ENCODE results near the gene CUTA.

Gene CUTA, protein sequence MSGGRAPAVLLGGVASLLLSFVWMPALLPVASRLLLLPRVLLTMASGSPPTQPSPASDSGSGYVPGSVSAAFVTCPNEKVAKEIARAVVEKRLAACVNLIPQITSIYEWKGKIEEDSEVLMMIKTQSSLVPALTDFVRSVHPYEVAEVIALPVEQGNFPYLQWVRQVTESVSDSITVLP

GRCh38 chr6:33417903-33418689 is at the start of gene CUTA:
CUTA (minus strand) TSS chr6:33418107; CDS start chr6:33418000, 107 bp downstream.
- peak; percentile 98 for DNase-seq

DNA sequence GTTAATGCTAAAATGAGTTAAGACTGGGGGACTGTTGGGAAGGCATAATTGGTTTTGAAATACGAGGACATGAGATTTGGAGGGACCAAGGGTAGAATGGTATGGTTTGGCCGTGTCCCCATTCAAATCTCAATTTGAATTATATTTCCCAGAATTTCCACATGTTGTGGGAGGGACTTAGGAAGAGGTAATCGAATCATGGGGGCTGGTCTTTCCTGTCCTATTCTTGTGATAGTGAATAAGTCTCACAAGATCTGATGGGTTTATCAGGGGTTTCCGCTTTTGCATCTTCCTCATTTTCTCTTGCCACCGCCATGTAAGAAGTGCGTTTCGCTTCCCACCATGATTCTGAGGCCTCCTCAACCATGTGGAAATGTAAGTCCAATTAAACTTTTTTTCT is 49.2 kb upstream of the CUTA start:
- no peak for DNase-seq

- DNase-seq = no peak
Measured at GRCh38 chr6:33466075-33466735, 48.3 kb upstream of the CUTA start.

DNA sequence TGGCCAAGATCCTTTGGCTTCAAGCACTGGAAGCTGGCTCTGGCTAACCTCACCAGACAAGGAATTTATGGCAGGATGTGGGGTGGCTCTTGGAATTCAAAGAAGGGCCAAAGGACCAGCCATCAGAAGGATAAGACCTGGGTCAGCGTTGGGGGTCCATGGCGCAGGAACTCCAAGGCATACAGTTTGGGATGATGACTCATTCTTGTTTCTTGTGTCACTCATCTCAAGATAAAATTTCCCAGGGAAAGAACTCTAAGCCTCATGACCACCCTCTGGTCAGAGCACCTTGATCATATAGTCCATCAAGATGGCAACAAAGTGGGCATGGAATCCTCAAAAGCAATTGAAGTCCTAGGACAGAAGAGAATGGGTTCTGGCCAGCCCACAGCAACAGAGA is 41.3 kb upstream of the CUTA start:
- no peak for DNase-seq

DNA sequence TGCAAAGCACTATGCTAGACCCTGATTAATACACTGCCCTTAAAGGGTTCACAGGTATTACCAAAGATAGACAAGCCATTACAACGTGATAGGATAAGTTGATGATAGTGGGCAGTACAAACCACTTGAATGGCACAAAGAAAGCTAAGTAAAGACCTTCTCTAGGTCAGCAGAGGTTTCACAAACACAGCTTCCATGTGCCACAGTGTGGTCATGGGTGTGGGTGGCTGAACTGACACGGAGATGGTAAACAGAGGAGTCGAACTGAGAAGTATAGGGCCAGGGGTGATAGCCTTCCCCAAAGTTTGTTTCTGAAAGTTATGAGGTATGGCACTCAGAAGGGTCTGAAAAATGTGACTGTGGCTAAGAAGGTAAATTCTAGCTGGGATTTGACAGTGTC is 40.8 kb upstream of the CUTA start:
- DNase-seq = no peak

- DNase-seq = no peak
Measured at GRCh38 chr6:33456156-33456555, 38.2 kb upstream of the CUTA start.

GRCh38 chr6:33455051-33455450 is 37.1 kb upstream of the CUTA start:
- no peak for DNase-seq

GRCh38 chr6:33454009-33454946 is 36.4 kb upstream of the CUTA start, which contains the start of gene ZBTB9:
ZBTB9 (plus strand) TSS chr6:33454576; CDS start chr6:33455101, 525 bp downstream.
- peak; percentile 95 for DNase-seq

DNA sequence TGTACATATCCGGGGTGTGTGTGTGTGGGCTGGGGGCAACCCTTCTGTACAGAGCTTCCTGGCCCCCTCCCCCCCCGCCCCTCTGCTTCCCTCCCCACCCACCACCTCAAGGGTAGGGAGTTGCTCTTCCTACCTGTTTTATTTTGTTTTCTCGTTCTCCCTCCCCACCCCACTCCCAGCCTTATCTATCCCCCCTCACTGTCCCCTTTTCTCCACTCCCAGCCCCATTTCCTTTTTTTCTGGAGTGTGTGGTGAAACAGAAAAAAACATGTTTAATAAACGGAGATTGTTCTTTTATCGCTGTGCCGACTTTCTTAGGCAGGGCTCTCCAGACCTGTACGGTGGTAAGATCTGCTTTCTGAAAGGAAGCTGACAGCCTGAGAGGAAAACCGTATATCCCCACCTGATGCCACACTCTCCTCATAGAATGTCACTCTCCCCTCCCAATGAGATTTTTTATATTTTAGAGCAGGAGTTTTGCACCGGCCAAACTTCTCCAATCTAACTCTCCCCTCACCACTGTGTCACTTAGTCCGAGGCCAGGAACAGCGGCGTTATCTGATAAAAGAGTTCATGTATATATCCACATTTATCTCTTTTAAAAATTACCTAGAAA is 35.6 kb upstream of the CUTA start:
- DNase-seq = no peak

GRCh38 chr6:33452496-33452895 is 34.6 kb upstream of the CUTA start:
- DNase-seq = no peak

DNA sequence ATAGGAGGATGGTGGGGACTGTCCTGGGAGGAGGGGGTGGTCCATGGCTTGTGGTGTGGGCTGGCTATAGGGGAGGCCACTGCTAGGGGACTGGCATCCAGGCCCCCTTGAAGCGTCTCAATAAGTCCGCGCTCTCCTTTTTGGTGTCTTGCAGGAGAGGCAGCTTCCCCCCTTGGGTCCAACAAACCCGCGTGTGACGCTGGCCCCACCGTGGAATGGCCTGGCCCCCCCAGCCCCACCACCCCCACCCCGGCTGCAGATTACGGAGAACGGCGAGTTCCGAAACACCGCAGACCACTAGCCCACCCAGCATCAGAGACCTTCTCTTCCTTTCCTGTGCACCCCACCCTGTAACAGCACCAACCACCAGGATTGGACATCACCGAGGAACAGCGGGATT is 33.7 kb upstream of the CUTA start:
- no peak for DNase-seq

GRCh38 chr6:33450434-33450833 is 32.5 kb upstream of the CUTA start:
- DNase-seq = no peak

DNA sequence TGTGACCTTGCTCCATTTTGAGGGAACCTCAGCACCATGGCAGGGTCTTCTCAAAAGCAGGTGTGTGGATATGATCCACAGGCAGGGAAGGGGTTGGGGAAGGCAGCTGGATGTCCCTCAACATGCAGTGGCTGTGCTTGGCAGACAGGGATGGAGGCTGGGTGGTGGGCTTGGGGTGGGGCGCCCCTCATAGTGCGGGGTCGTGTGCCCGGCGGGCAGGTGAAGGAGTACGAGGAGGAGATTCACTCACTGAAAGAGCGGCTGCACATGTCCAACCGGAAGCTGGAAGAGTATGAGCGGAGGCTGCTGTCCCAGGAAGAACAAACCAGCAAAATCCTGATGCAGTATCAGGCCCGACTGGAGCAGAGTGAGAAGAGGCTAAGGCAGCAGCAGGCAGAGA is 28.4 kb upstream of the CUTA start:
- no peak for DNase-seq

- DNase-seq = no peak
Measured at GRCh38 chr6:33445119-33445603, 27.3 kb upstream of the CUTA start.

GRCh38 chr6:33443619-33444504 is 26.0 kb upstream of the CUTA start:
- DNase-seq = no peak

DNA sequence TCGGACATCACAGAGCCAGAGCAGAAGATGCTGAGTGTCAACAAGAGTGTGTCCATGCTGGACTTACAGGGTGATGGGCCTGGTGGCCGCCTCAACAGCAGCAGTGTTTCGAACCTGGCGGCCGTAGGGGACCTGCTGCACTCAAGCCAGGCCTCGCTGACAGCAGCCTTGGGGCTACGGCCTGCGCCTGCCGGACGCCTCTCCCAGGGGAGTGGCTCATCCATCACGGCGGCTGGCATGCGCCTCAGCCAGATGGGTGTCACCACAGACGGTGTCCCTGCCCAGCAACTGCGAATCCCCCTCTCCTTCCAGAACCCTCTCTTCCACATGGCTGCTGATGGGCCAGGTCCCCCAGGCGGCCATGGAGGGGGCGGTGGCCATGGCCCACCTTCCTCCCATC is 25.1 kb upstream of the CUTA start:
- DNase-seq = no peak

GRCh38 chr6:33442283-33442682 is 24.4 kb upstream of the CUTA start:
- no peak for DNase-seq

DNA sequence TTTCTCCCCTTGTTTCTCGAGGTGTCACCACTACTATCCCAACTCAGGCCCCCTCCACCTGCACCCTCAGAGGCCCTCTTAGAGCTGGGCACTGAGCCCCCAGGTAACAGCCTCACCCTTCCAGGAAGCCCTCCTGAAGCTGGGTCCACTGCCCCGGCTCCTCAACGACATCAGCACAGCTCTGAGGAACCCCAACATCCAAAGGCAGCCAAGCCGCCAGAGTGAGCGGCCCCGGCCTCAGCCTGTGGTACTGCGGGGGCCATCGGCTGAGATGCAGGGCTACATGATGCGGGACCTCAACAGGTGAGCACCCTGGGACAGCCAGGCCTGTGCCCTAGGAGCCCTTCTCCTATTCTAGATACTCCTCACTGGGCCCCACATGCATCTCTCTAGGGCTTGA is 23.6 kb upstream of the CUTA start:
- DNase-seq = no peak

- DNase-seq = no peak
Measured at GRCh38 chr6:33440649-33441309, 22.9 kb upstream of the CUTA start.

DNA sequence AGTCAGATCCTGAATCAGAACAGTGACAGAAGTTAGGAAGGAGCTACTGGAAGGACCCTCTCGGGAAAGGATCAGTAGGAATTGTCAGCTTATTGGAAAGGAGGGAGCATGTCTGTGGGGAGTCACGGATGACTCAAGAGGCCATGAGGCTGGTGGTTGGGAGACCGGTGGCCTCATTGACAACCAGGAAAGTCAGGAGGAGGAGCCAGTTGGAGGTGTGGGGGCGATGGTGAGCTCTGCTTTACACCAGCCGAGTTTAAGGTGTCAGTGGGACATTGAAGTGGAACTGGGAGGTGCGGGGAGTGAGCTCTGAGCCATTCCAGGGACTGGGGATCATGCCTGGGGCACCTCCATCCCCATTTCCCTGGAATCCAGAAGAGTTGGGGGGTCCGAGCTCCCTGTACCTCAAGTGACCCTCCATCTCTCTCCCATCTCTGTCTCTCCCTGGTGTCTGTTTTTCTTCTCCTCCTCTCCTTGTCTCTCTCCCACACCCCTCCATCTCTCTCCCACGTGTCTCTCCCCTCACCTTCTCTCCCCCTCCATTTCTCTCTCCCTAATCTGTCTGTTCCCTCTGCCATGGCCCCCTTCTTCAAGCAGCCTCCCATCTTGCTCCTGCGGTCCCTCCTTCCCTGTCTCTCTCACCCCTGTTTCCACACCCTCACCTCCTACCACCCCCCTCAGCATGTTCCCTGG is 22.2 kb upstream of the CUTA start:
- no peak for DNase-seq

Measured in activated CD8-positive, alpha-beta memory T cell treated with anti-CD3 and anti-CD28 coated beads, Interleukin-2, amount 50 U/mL, for 48 hours (primary cell).